HepG2 (cell line): ENCODE data around the gene COL8A2. TPM values are rescaled to one million over a fixed set of nuclear protein-coding genes. Genes with fewer than 3 reads are reported as not detected.

ENCODE experiments used
- ATAC-seq: fragments of 200-7000 bp; cut with Tn5 transposase; 3 replicates; pipeline ENCODE4 v1.9.1; 2020; ENCODE audit warnings: mild to moderate bottlenecking, moderate library complexity
- BruUV-seq: library from RNA; stranded (reverse); fragments of 400-500 nt; replicated peaks from 2 replicates; lab custom pipeline; 2021; lab: Mats Ljungman, UMichigan
- CTCF ChIA-PET: fragments of 300-600 bp; formaldehyde crosslinking; extraction: SDS; loops from one replicate; lab custom pipeline; 2021; ENCODE audit warnings: low total read pairs, inconsistent platforms, low intra/inter-chr PET ratio; lab: Yijun Ruan, JAX
- POLR2A ChIA-PET: fragments of 350-600 bp; sonication (Branson Sonifier 250); formaldehyde crosslinking; loops from one replicate; lab custom pipeline; 2020; ENCODE audit warnings: antibody characterized with exemption, inconsistent platforms; lab: Yijun Ruan, JAX
- DNase-seq: peaks from one replicate; pipeline ENCODE4 v3.0.0-alpha.2; 2015; ENCODE audit warnings: low spot score
- FAIRE-seq: peaks from 3 replicates; lab custom pipeline; 2011; peaks lifted over from hg19 to GRCh38; lab: Jason Lieb, UNC
- H2AFZ ChIP-seq: one replicate; pipeline ENCODE4 v1.6.1; 2011; ENCODE audit warnings: low read length, inconsistent platforms
- H3K27ac ChIP-seq: fragments of 300-600 bp; 3 replicates; pipeline ENCODE4 v1.8.0; 2011; ENCODE audit warnings: mixed run types, mild to moderate bottlenecking, mixed read lengths, low read length, inconsistent platforms; ENCODE audit not compliant: insufficient read depth; ENCODE audit errors: extremely low read length
- H3K27me3 ChIP-seq, 2 experiments: fragments of 200-600 bp in 1 of 2; 2 replicates in 1 of 2; 3 replicates in 1 of 2; pipeline versions ENCODE4 v1.6.0 to v1.8.0; 2011; ENCODE audit warnings: low read length in 2 of 2, mild to moderate bottlenecking in 2 of 2, moderate library complexity in 2 of 2, inconsistent platforms in 1 of 2; ENCODE audit not compliant: insufficient read depth in 2 of 2, control insufficient read depth in 1 of 2
- H3K36me3 ChIP-seq, 2 experiments: fragments of 200-600 bp in 1 of 2; replicated peaks in 1 of 2; 2 replicates in 1 of 2; 3 replicates in 1 of 2; pipeline versions ENCODE4 v1.5.1 to v1.8.0; 2011; ENCODE audit warnings: low read length in 2 of 2, inconsistent platforms in 1 of 2; ENCODE audit not compliant: insufficient read depth in 2 of 2, control insufficient read depth in 1 of 2
- H3K4me1 ChIP-seq: 2 replicates; pipeline ENCODE4 v1.5.1; 2012; ENCODE audit warnings: low read length, inconsistent platforms; ENCODE audit not compliant: insufficient read depth
- H3K4me2 ChIP-seq: 2 replicates; pipeline ENCODE4 v1.6.0; 2011; ENCODE audit warnings: low read depth, low read length, inconsistent platforms
- H3K4me3 ChIP-seq, 3 experiments: fragments of 200-600 bp in 1 of 3; sonication (generic), shearing (Covaris generic) in 1 of 3; replicated peaks in 1 of 3; 2 replicates each; pipeline ENCODE4 v1.5.1; 2011 to 2016; ENCODE audit warnings: low read length in 3 of 3, inconsistent platforms in 2 of 3, low read depth in 2 of 3, mild to moderate bottlenecking in 2 of 3, control low read depth in 1 of 3, mixed read lengths in 1 of 3; ENCODE audit not compliant: insufficient read depth in 1 of 3
- H3K79me2 ChIP-seq: one replicate; pipeline ENCODE4 v1.6.1; 2011; ENCODE audit warnings: low read length, inconsistent platforms; ENCODE audit not compliant: insufficient read depth
- H3K9ac ChIP-seq: 2 replicates; pipeline ENCODE4 v1.6.0; 2011; ENCODE audit warnings: mild to moderate bottlenecking, low read depth, low read length, inconsistent platforms; ENCODE audit not compliant: insufficient read depth
- H3K9me3 ChIP-seq: 2 replicates; pipeline ENCODE4 v1.5.1; 2012; ENCODE audit warnings: mild to moderate bottlenecking, low read length
- H4K20me1 ChIP-seq: 2 replicates; pipeline ENCODE4 v1.6.0; 2011; ENCODE audit warnings: inconsistent platforms, mild to moderate bottlenecking, low read length, moderate library complexity; ENCODE audit not compliant: insufficient read depth
- CEBPZ ChIP-seq: IDR thresholded peaks from 2 replicates; pipeline ENCODE4 v1.6.1; 2012; ENCODE audit warnings: low read length, improper control_type of control experiment
- KDM1A ChIP-seq: IDR thresholded peaks from 2 replicates; pipeline ENCODE4 v1.6.1; 2016; ENCODE audit warnings: missing compliant biosample characterization
- NCOA1 ChIP-seq: sonication (generic); formaldehyde crosslinking; IDR thresholded peaks from 2 replicates; pipeline ENCODE4 v1.9.0; 2021; ENCODE audit warnings: missing genetic modification reagents
- SP2 ChIP-seq: sonication (generic); formaldehyde crosslinking; IDR thresholded peaks from 2 replicates; pipeline ENCODE4 v1.5.1; 2020; ENCODE audit warnings: mild to moderate bottlenecking, missing genetic modification reagents
- SUZ12 ChIP-seq: fragments of 150-350 bp; IDR thresholded peaks from 2 replicates; pipeline ENCODE4 v1.6.1; 2014; ENCODE audit warnings: low read depth, low read length
- ZBTB3 ChIP-seq: sonication (generic); formaldehyde crosslinking; IDR thresholded peaks from 2 replicates; pipeline ENCODE4 v1.4.0; 2020; ENCODE audit warnings: low read depth, mild to moderate bottlenecking, moderate library complexity, missing genetic modification reagents, borderline replicate concordance
- ZKSCAN5 ChIP-seq: sonication (generic); formaldehyde crosslinking; IDR thresholded peaks from 2 replicates; pipeline ENCODE4 v1.5.1; 2020; ENCODE audit warnings: mild to moderate bottlenecking, missing genetic modification reagents
- ZNF317 ChIP-seq: sonication (generic); formaldehyde crosslinking; IDR thresholded peaks from 2 replicates; pipeline ENCODE4 v1.5.0; 2020; ENCODE audit warnings: mild to moderate bottlenecking, missing genetic modification reagents
- WGBS: methylation state at CpG from one replicate; pipeline ENCODE4 v1.1.6; 2017; ENCODE audit warnings: low lambda C conversion rate; 5-methylcytosine and 5-hydroxymethylcytosine counted together
- in situ Hi-C: cut with HindIII; loops from 2 replicates; pipeline ENCODE4 v1.10.0; 2017; ENCODE audit warnings: low pct_unique_long_range_greater_than_20kb; ENCODE audit not compliant: extremely low pct_ligation_motif_present
- intact Hi-C: fragments of 100-400 bp; cut with micrococcal nuclease; formaldehyde crosslinking; loops from one replicate; pipeline ENCODE4 v1.10.0; 2022; ENCODE audit not compliant: unreplicated experiment
- polyA plus RNA-seq, 8 experiments: library from polyadenylated mRNA; depleted of rRNA in 3 of 8; stranded (reverse) in 7 of 8; unstranded in 1 of 8; fragments of >200 nt; fragmentation: Illumina TruSeq in 4 of 8; extraction: Trizol in 4 of 8; gene quantifications; 2 replicates each; pipeline versions ENCODE4 v1.2.1 to v1.2.3, GENCODE V29; 2011 to 2016; ENCODE audit warnings: low read depth in 4 of 8, missing spikeins in 1 of 8, mixed read lengths in 1 of 8; ENCODE audit not compliant: insufficient read depth in 1 of 8
- total RNA-seq, 5 experiments: library from RNA; depleted of rRNA; stranded (reverse); fragments of >200 nt; fragmentation: Illumina TruSeq; extraction: Trizol; gene quantifications; 2 replicates each; pipeline ENCODE4 v1.2.3, GENCODE V29; 2016; ENCODE audit warnings: low read depth in 1 of 5

The COL8A2 gene
- total and polyA plus RNA-seq, 2 of the 13 experiments (the other 11 are each of a cell fraction or from before 2014, with no cell fraction given): 0.13 to 0.24 TPM

- TF ChIP-seq CEBPZ (no peak), ZNF317 (CRISPR knock-in tag) (no peak), SP2 (no peak), ZBTB3 (CRISPR knock-in tag) (no peak), SUZ12 (no peak), NCOA1 (CRISPR knock-in tag) (no peak), KDM1A (CRISPR knock-in tag) (no peak), ZKSCAN5 (CRISPR knock-in tag) (no peak)
Observed at GRCh38 chr1:36137776-36138175, 12.8 kb upstream of the COL8A2 start.

More at GRCh38 chr1:36137776-36138175, 12.8 kb upstream of the COL8A2 start:
- H3K27ac ChIP-seq: no peak overlapping the region
- H3K9ac ChIP-seq: no peak overlapping the region
- in situ Hi-C loops: no loop called here
- no peaks in the 10 kb centered on the region for H3K9me3 ChIP-seq
- 98% methylated on average over 3 of the region's 3 CpGs for WGBS
- FAIRE-seq (no peak), DNase-seq (no peak), ATAC-seq (no peak)
- POLR2A ChIA-PET: no interaction called here
- intact Hi-C loops: no loop called here
- H3K79me2 ChIP-seq: peaks cover 6% of the 10 kb centered on the region
- no peak overlapping the region for H2AFZ ChIP-seq
- H3K4me3 ChIP-seq: no peak overlapping the region
- no peaks in the 10 kb centered on the region for H3K27me3 ChIP-seq
- peaks cover 30% of the 10 kb centered on the region for H3K4me1 ChIP-seq
- no peaks in the 10 kb centered on the region for H4K20me1 ChIP-seq
- H3K36me3 ChIP-seq: peaks cover 14 to 40% of the 10 kb centered on the region in 2 experiments; a peak in 4 of 5 replicates
- BruUV-seq: no TSS peak
- CTCF ChIA-PET: no interaction called here
- H3K4me2 ChIP-seq: no peak overlapping the region
